CD14-positive monocyte (primary cell): ENCODE results near the gene AQP6. TPM values are rescaled to one million over a fixed set of nuclear protein-coding genes. Genes with fewer than 3 reads are reported as not detected.

Experiments
- DNase-seq, 3 donors: peaks; one replicate each; pipeline ENCODE4 v3.0.0-alpha.2; 2011 to 2022
- H2AFZ ChIP-seq: 2 replicates; pipeline ENCODE4 v1.6.0; 2012; ENCODE audit warnings: mild to moderate bottlenecking, low read depth, low read length, inconsistent platforms; ENCODE audit not compliant: insufficient read depth, poor library complexity, severe bottlenecking
- H3K27ac ChIP-seq, 2 donors: 1 replicate in 1 of 2; 2 replicates in 1 of 2; pipeline ENCODE4 v1.5.1; 2012 to 2013; ENCODE audit warnings: low read length in 2 of 2, control low read depth in 1 of 2, inconsistent platforms in 1 of 2, low read depth in 1 of 2, mild to moderate bottlenecking in 1 of 2
- H3K27me3 ChIP-seq, 2 donors: one replicate each; pipeline versions ENCODE4 v1.6.0 to v1.6.1; 2011 to 2013; ENCODE audit warnings: low read length in 2 of 2; ENCODE audit not compliant: control insufficient read depth in 2 of 2, insufficient read depth in 2 of 2
- H3K36me3 ChIP-seq, 2 donors: replicated peaks in 1 of 2; 1 replicate in 1 of 2; 2 replicates in 1 of 2; pipeline versions ENCODE4 v1.5.1 to v1.6.1; 2012 to 2013; ENCODE audit warnings: low read length in 2 of 2, control low read depth in 1 of 2, inconsistent platforms in 1 of 2, mild to moderate bottlenecking in 1 of 2; ENCODE audit not compliant: insufficient read depth in 2 of 2, control insufficient read depth in 1 of 2
- H3K4me1 ChIP-seq, 2 donors: 1 replicate in 1 of 2; 2 replicates in 1 of 2; pipeline versions ENCODE4 v1.5.1 to v1.6.1; 2012 to 2013; ENCODE audit warnings: low read length in 2 of 2, control low read depth in 1 of 2, inconsistent platforms in 1 of 2, mild to moderate bottlenecking in 1 of 2, moderate library complexity in 1 of 2; ENCODE audit not compliant: insufficient read depth in 2 of 2, control insufficient read depth in 1 of 2
- H3K4me2 ChIP-seq: replicated peaks from 2 replicates; pipeline ENCODE3; 2012; ENCODE audit warnings: low read length, moderate library complexity, mild to moderate bottlenecking; ENCODE audit not compliant: poor library complexity, severe bottlenecking; ENCODE audit errors: extremely low read depth
- H3K4me3 ChIP-seq, 3 experiments: fragments of 200-600 bp in 1 of 3; sonication (generic) in 1 of 3; replicated peaks in 1 of 3; 1 replicate in 2 of 3; 2 replicates in 1 of 3; pipeline ENCODE4 v1.5.1; 2011 to 2013; ENCODE audit warnings: low read length in 3 of 3, mild to moderate bottlenecking in 3 of 3, control low read depth in 2 of 3, low read depth in 2 of 3, inconsistent platforms in 1 of 3, moderate library complexity in 1 of 3
- H3K79me2 ChIP-seq: 2 replicates; pipeline ENCODE4 v1.6.0; 2012; ENCODE audit warnings: mild to moderate bottlenecking, control low read depth, inconsistent platforms, low read length, moderate library complexity; ENCODE audit not compliant: insufficient read depth
- H3K9ac ChIP-seq: 2 replicates; pipeline ENCODE4 v1.6.0; 2017; ENCODE audit warnings: low read length, mild to moderate bottlenecking; ENCODE audit not compliant: insufficient read depth, poor library complexity, severe bottlenecking
- H3K9me3 ChIP-seq, 2 donors: replicated peaks in 1 of 2; 1 replicate in 1 of 2; 2 replicates in 1 of 2; pipeline versions ENCODE4 v1.5.1 to v1.6.1; 2012 to 2013; ENCODE audit warnings: low read length in 2 of 2, control low read depth in 1 of 2; ENCODE audit not compliant: control insufficient read depth in 1 of 2, insufficient read depth in 1 of 2
- H4K20me1 ChIP-seq: 2 replicates; pipeline ENCODE4 v1.6.0; 2012; ENCODE audit warnings: mild to moderate bottlenecking, low read length, control low read depth, moderate library complexity; ENCODE audit not compliant: insufficient read depth
- H3K27ac Mint-ChIP-seq, 7 donors: one replicate each; pipeline ENCODE4 v1.8.0; 2020; ENCODE audit warnings: mild to moderate bottlenecking in 7 of 7, mixed read lengths in 7 of 7, moderate library complexity in 6 of 7, inconsistent platforms in 2 of 7
- H3K27me3 Mint-ChIP-seq, 3 donors: one replicate each; pipeline ENCODE4 v1.8.0; 2021 to 2022; ENCODE audit warnings: low read depth in 3 of 3, mild to moderate bottlenecking in 3 of 3, mixed read lengths in 3 of 3, moderate library complexity in 3 of 3, inconsistent platforms in 1 of 3
- H3K36me3 Mint-ChIP-seq, 2 donors: one replicate each; pipeline ENCODE4 v1.8.0; 2020; ENCODE audit warnings: mixed read lengths in 2 of 2, inconsistent platforms in 1 of 2, mild to moderate bottlenecking in 1 of 2
- H3K4me1 Mint-ChIP-seq: one replicate; pipeline ENCODE4 v1.8.0; 2020; ENCODE audit warnings: mild to moderate bottlenecking, mixed read lengths
- H3K4me3 Mint-ChIP-seq, 2 donors: one replicate each; pipeline ENCODE4 v1.8.0; 2020; ENCODE audit warnings: mild to moderate bottlenecking in 2 of 2, mixed read lengths in 2 of 2, moderate library complexity in 1 of 2
- H3K9me3 Mint-ChIP-seq, 7 donors: one replicate each; pipeline ENCODE4 v1.8.0; 2020 to 2022; ENCODE audit warnings: mixed read lengths in 7 of 7, mild to moderate bottlenecking in 6 of 7, moderate library complexity in 6 of 7, inconsistent platforms in 2 of 7
- CTCF ChIP-seq: fragments of 200-600 bp; IDR thresholded peaks from one replicate; pipeline ENCODE4 v1.8.0; 2022; ENCODE audit warnings: antibody characterized with exemption, mild to moderate bottlenecking
- WGBS: methylation state at CpG from one replicate; pipeline ENCODE4 v1.1.5; 2013; ENCODE audit warnings: missing lambda C conversion rate; ENCODE audit not compliant: insufficient coverage; 5-methylcytosine and 5-hydroxymethylcytosine counted together
- intact Hi-C, 2 donors: fragments of 100-400 bp; cut with micrococcal nuclease; formaldehyde crosslinking; loops; one replicate each; pipeline versions ENCODE4 v1.15.0 to v1.15.1; 2023
- polyA plus RNA-seq, 3 donors: library from polyadenylated mRNA; depleted of rRNA in 1 of 3; unstranded in 2 of 3; stranded (reverse) in 1 of 3; fragments of 300-500 nt in 2 of 3; fragments of >200 nt in 1 of 3; fragmentation: Illumina TruSeq in 2 of 3; gene quantifications; 1 replicate in 2 of 3; 2 replicates in 1 of 3; pipeline ENCODE4 v1.2.3, GENCODE V29; 2012 to 2021

Gene AQP6
- polyA plus RNA-seq, 3 donors: 0.04 TPM; not detected in 2

DNA sequence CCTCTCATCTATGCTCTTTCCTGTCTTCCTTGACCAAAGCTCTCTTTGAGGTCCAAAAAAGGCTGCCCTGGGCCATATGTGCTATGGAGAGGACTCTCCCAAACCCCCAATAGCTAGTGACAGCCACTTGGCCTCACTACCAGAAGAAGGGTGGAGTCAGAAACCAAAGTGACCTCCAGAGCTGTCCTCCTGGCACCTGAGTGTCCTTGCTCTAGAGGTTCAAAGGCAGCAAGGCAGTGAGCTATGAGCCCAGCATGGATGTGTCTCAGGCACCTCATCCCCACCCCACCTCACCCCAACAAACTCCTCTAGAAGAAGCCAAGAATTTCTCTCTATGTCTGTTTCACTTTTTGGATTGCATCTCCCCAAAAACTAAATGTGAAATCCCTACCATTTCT is 15.2 kb upstream of the AQP6 start:
- Histone ChIP-seq H3K79me2 (no peaks in the 10 kb centered on the region), H3K9ac (no peak overlapping the region), H3K27me3 (peaks cover 70 to 95% of the 10 kb centered on the region in 2 donors), H3K4me3 (no peak overlapping the region), H2AFZ (no peak overlapping the region), H3K9me3 (peaks cover 0 to 66% of the 10 kb centered on the region in 2 donors), H3K36me3 (no peaks in the 10 kb centered on the region), H4K20me1 (no peaks in the 10 kb centered on the region), H3K4me1 (peaks cover 21 to 30% of the 10 kb centered on the region in 2 donors), H3K27ac (no peak overlapping the region), H3K4me2 (no peak overlapping the region)
- H3K4me3 Mint-ChIP-seq: peak overlapping the region in 1 of 2 donors; percentile 83
- no peak overlapping the region for H3K27ac Mint-ChIP-seq
- peaks cover 0 to 11% of the 10 kb centered on the region in 2 donors for H3K36me3 Mint-ChIP-seq
- no peak for TF ChIP-seq CTCF
- intact Hi-C loops: no loop called here
- H3K27me3 Mint-ChIP-seq: peaks cover 90 to 96% (median 95%) of the 10 kb centered on the region in 3 donors
- peaks cover 22% of the 10 kb centered on the region for H3K4me1 Mint-ChIP-seq
- DNase-seq: no peak
- H3K9me3 Mint-ChIP-seq: peaks cover 0 to 24% (median 8%) of the 10 kb centered on the region in 7 donors

- Histone ChIP-seq H3K9ac (no peak overlapping the region), H3K4me3 (no peak overlapping the region), H3K27me3 (peaks cover 65 to 95% of the 10 kb centered on the region in 2 donors), H4K20me1 (no peaks in the 10 kb centered on the region), H3K27ac (no peak overlapping the region), H3K9me3 (peaks cover 0 to 58% of the 10 kb centered on the region in 2 donors), H3K4me1 (peaks cover 14 to 23% of the 10 kb centered on the region in 2 donors), H3K36me3 (no peaks in the 10 kb centered on the region), H2AFZ (no peak overlapping the region), H3K4me2 (no peak overlapping the region), H3K79me2 (no peaks in the 10 kb centered on the region)
- Mint-ChIP-seq H3K4me3 (peak overlapping the region in 1 of 2 donors; percentile 83), H3K27me3 (peaks cover 93 to 96% (median 96%) of the 10 kb centered on the region in 3 donors), H3K4me1 (peaks cover 16% of the 10 kb centered on the region), H3K9me3 (peaks cover 0 to 18% (median 8%) of the 10 kb centered on the region in 7 donors), H3K27ac (no peak overlapping the region), H3K36me3 (peaks cover 0 to 9% of the 10 kb centered on the region in 2 donors)
- no peak for TF ChIP-seq CTCF
- no peak for DNase-seq
- 24% methylated on average over 8 of the region's 11 CpGs for WGBS
- intact Hi-C loops: loop anchor here in 1 of 2 donors (10.0 kb wide), 1 partner anchor 215 kb away; no protein-coding TSS in a partner anchor
Observed at GRCh38 chr12:49959685-49960473, 12.9 kb upstream of the AQP6 start.
